OCI-LY3 (cell line): ENCODE data around the gene BIN2.
A peak's percentile ranks its signal among the peaks of the same experiment; 100 is the strongest.

Source experiments
- H2AFZ ChIP-seq: fragments of 200-600, 300-600 bp; shearing (Covaris generic); 2 replicates; pipeline ENCODE4 v1.6.0; 2014; ENCODE audit warnings: antibody characterized with exemption, low read depth, low read length
- H3K27ac ChIP-seq: fragments of 200-600, 300-600 bp; sonication (generic); 2 replicates; pipeline ENCODE4 v1.5.1; 2014; ENCODE audit warnings: mild to moderate bottlenecking, low read length, moderate library complexity, mixed read lengths
- H3K27me3 ChIP-seq: fragments of 200-600, 300-600 bp; sonication (generic); 2 replicates; pipeline ENCODE4 v1.6.1; 2014; ENCODE audit warnings: low read depth, low read length, mixed read lengths
- H3K36me3 ChIP-seq: fragments of 200-600, 300-600 bp; sonication (generic); replicated peaks from 2 replicates; pipeline ENCODE3; 2014; ENCODE audit warnings: low read depth, low read length, mixed read lengths
- H3K4me1 ChIP-seq: fragments of 300-600, 200-600 bp; sonication (generic); 2 replicates; pipeline ENCODE4 v1.6.1; 2014; ENCODE audit warnings: low read length, mixed read lengths
- H3K4me2 ChIP-seq: fragments of 200-600, 300-600 bp; sonication (generic); 2 replicates; pipeline ENCODE4 v1.6.1; 2014; ENCODE audit warnings: low read length, mixed read lengths
- H3K4me3 ChIP-seq: fragments of 300-600, 200-600 bp; sonication (generic); 2 replicates; pipeline ENCODE4 v1.5.1; 2014; ENCODE audit warnings: antibody characterized with exemption, mild to moderate bottlenecking, low read length, moderate library complexity
- H3K79me2 ChIP-seq: fragments of 300-600, 200-600 bp; shearing (Covaris generic); 2 replicates; pipeline ENCODE4 v1.6.1; 2014; ENCODE audit warnings: mild to moderate bottlenecking, low read length, mixed read lengths
- H3K9ac ChIP-seq: fragments of 300-600, 200-600 bp; shearing (Covaris generic); 2 replicates; pipeline ENCODE4 v1.6.0; 2014; ENCODE audit warnings: mild to moderate bottlenecking, low read length, moderate library complexity
- H3K9me3 ChIP-seq: fragments of 200-600, 300-600 bp; shearing (Covaris generic); 2 replicates; pipeline ENCODE4 v1.6.1; 2014; ENCODE audit warnings: low read length, mixed read lengths; ENCODE audit not compliant: insufficient read depth
- H4K20me1 ChIP-seq: fragments of 200-600, 300-600 bp; sonication (generic); 2 replicates; pipeline ENCODE4 v1.6.1; 2016; ENCODE audit warnings: low read length, mixed read lengths; ENCODE audit not compliant: insufficient read depth
- EZH2phosphoT487 ChIP-seq: fragments of 200-600 bp; shearing (Covaris generic); IDR thresholded peaks from 2 replicates; pipeline ENCODE4 v1.6.1; 2018; ENCODE audit warnings: antibody characterized with exemption, mixed run types, low read depth
- TF ChIP-seq, protein P1 (sequence below): fragments of 200-600, 300-600 bp; sonication (generic); IDR thresholded peaks from 2 replicates; pipeline ENCODE4 v1.5.1; 2014; ENCODE audit warnings: antibody characterized with exemption, low read length, low read depth

The BIN2 gene

DNA sequence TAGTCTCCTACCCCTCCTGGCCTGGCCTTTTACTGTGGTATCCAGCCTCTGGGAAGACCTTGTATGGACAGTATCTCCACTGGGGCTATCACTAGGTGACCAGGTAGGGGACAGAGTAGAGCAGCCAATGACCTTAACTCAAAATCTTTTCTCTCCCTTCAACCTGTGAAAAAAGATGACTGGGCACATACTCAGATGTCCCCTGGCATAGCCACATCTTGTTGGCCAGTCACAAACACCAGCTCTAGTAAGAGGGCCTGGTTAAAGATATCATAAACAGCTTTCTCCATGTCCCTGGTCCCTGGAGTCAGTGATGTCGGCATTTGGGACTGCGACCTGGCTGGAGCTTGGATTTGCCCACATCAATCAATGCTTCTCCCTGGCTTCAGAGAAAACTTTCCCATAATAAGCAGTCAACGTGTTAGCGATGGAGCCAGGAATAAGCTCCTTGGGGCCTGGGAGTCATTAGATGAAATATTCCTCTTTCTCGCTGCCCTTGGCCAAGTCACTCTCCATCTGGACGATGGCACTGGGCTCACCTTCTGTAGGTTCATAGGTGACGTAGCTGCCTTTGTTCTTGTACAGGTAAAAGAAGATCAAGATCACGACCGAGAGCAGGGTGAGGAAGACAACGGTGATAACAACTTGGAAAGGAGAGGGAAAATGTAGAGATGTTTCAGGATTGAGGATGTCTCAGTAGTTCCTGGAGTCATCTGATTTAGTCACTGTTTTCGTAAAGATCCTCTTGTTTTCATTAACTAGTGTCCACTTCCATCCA lies 78.3 kb downstream of the BIN2 start:
- H3K4me2 ChIP-seq: 0 out of 2 replicates have a peak overlapping the region, but pooled peaks have one; percentile 22
- no peaks in the 10 kb centered on the region for H3K9me3 ChIP-seq
- H2AFZ ChIP-seq: no peak overlapping the region
- H3K4me1 ChIP-seq: peaks cover 25% of the 10 kb centered on the region
- TF ChIP-seq, protein P1, sequence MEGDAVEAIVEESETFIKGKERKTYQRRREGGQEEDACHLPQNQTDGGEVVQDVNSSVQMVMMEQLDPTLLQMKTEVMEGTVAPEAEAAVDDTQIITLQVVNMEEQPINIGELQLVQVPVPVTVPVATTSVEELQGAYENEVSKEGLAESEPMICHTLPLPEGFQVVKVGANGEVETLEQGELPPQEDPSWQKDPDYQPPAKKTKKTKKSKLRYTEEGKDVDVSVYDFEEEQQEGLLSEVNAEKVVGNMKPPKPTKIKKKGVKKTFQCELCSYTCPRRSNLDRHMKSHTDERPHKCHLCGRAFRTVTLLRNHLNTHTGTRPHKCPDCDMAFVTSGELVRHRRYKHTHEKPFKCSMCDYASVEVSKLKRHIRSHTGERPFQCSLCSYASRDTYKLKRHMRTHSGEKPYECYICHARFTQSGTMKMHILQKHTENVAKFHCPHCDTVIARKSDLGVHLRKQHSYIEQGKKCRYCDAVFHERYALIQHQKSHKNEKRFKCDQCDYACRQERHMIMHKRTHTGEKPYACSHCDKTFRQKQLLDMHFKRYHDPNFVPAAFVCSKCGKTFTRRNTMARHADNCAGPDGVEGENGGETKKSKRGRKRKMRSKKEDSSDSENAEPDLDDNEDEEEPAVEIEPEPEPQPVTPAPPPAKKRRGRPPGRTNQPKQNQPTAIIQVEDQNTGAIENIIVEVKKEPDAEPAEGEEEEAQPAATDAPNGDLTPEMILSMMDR: no peak
- TF ChIP-seq EZH2phosphoT487: no peak
- H3K9ac ChIP-seq: no peak overlapping the region
- H3K79me2 ChIP-seq: no peaks in the 10 kb centered on the region
- no peaks in the 10 kb centered on the region for H4K20me1 ChIP-seq
- no peak overlapping the region for H3K27ac ChIP-seq
- H3K36me3 ChIP-seq: peaks cover 37% of the 10 kb centered on the region
- no peak overlapping the region for H3K4me3 ChIP-seq
- H3K27me3 ChIP-seq: no peaks in the 10 kb centered on the region

DNA sequence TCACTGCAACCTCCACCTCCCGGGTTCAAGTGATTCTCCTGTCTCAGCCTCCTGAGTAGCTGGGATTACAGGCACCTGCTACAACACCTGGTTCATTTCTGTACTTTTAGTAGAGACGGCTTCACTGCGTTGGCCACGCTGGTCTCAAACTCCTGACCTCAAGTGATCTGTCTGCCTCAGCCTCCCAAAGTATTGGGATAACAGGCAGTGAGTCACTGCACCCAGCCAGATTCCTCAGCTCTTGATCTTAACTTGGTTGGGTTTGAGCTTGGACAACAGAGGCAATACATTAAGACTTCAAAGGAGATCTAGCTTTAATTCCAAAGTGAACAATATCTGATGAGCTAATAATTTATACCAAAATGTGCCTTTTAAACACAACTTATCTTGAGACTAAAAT lies 79.7 kb downstream of the BIN2 start:
- Histone ChIP-seq H4K20me1 (0 out of 2 replicates have a peak, but pooled peaks cover 4% of the 10 kb centered on the region), H3K9ac (no peak overlapping the region), H3K9me3 (no peaks in the 10 kb centered on the region), H3K36me3 (peaks cover 45% of the 10 kb centered on the region), H3K27me3 (no peaks in the 10 kb centered on the region), H3K79me2 (peaks cover 11% of the 10 kb centered on the region), H3K4me2 (no peak overlapping the region), H2AFZ (no peak overlapping the region), H3K4me1 (peaks cover 31% of the 10 kb centered on the region), H3K27ac (no peak overlapping the region), H3K4me3 (no peak overlapping the region)
- TF ChIP-seq, protein P1: no peak
- no peak for TF ChIP-seq EZH2phosphoT487

DNA sequence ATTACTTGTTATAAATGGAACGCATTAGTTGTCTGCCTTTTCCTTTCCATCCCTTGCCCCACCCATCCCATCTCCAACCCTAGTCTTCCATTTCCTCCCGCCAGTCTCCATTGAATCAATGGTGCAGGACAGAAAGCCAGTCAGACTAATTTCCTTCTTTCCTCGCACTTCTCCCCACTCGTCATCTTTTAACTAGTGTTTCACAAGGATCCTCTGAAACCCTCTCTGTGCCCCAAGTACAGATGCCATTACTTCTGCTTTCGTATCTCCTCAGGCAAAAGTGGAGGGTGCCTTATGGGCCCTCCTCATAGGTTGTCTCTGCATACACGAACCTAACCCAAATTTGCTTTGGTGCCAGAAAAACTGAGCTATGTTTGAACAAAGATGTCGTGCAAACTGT lies 81.1 kb downstream of the BIN2 start:
- Histone ChIP-seq H3K27me3 (no peaks in the 10 kb centered on the region), H3K36me3 (peaks cover 45% of the 10 kb centered on the region), H3K4me2 (peak overlapping the region; percentile 33), H3K79me2 (peaks cover 17% of the 10 kb centered on the region), H3K9me3 (no peaks in the 10 kb centered on the region), H2AFZ (no peak overlapping the region), H3K4me1 (peaks cover 35% of the 10 kb centered on the region), H3K4me3 (no peak overlapping the region), H4K20me1 (0 out of 2 replicates have a peak, but pooled peaks cover 4% of the 10 kb centered on the region), H3K9ac (no peak overlapping the region), H3K27ac (peak overlapping the region; percentile 53)
- TF ChIP-seq EZH2phosphoT487: no peak
- TF ChIP-seq, protein P1: no peak

DNA sequence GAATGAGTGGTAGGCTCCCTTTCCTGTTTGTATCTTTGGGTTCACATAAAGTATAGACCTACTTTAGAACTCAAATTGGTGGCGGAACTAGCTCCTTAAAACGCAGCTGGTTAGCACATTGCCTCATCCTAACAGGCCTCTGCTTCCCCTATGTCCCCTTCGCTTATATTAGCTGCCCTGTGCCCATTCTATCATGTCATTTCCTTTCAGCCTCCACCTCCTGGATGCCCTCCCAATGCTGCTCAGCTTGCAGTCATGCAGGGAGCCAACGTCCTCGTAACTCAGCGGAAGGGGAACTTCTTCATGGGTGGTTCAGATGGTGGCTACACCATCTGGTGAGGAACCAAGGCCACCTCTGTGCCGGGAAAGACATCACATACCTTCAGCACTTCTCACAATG lies 81.9 kb downstream of the BIN2 start:
- H3K9ac ChIP-seq: no peak overlapping the region
- 0 out of 2 replicates have a peak overlapping the region, but pooled peaks have one; percentile 17 for H3K4me2 ChIP-seq
- no peaks in the 10 kb centered on the region for H3K9me3 ChIP-seq
- no peak overlapping the region for H2AFZ ChIP-seq
- no peak for TF ChIP-seq EZH2phosphoT487
- TF ChIP-seq, protein P1: no peak
- H3K36me3 ChIP-seq: peaks cover 45% of the 10 kb centered on the region
- H3K79me2 ChIP-seq: peaks cover 17% of the 10 kb centered on the region
- peaks cover 36% of the 10 kb centered on the region for H3K4me1 ChIP-seq
- H3K27me3 ChIP-seq: no peaks in the 10 kb centered on the region
- H3K27ac ChIP-seq: no peak overlapping the region
- no peak overlapping the region for H3K4me3 ChIP-seq
- 0 out of 2 replicates have a peak, but pooled peaks cover 4% of the 10 kb centered on the region for H4K20me1 ChIP-seq
